ENCODE results near the gene P2RY10.
"Not testable (repeated sequence)": the region's sequence is repeated elsewhere in the genome, so short reads cannot be mapped to it uniquely, and the experiment has no call there.

The P2RY10 gene, protein sequence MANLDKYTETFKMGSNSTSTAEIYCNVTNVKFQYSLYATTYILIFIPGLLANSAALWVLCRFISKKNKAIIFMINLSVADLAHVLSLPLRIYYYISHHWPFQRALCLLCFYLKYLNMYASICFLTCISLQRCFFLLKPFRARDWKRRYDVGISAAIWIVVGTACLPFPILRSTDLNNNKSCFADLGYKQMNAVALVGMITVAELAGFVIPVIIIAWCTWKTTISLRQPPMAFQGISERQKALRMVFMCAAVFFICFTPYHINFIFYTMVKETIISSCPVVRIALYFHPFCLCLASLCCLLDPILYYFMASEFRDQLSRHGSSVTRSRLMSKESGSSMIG

DNA sequence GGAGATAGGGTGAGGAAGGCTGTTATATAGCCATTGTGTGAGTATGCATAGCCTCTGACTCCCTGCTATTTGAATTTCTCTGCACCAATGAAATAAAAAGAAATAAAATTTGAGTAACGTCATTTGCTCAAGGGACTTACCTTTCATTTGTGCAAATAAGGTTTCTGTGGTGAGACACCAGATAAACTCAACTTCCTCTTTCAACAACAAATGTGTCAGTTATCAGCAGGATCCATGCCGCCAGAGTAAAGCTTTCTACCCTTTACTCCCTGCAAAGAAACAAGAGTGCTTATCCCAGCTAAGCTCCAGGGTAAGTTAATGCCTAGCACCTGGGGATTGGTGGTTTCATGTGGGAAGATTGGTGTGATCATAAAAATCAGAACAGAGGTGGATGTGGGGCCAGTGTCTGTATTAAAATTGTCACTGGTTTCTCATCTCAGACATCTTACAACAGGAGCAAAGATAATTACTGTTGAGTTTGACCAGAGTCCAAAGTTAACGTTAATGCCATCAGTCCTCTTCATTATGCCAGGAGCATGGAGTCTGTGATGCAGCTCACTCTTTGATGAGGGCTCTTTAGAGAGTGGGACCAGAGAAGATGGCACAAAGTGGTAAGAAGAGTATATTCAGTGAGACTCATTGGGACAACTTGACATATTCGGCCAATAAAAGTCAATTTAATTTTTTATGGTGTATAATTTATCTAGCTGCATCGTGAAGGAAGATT is at the start of gene P2RY10:
TSS of gene P2RY10 (plus strand) at position 206 of the 727 bp plus-strand sequence. CDS start 15,130 bp downstream, outside the sequence.
- no peak for DNase-seq

DNA sequence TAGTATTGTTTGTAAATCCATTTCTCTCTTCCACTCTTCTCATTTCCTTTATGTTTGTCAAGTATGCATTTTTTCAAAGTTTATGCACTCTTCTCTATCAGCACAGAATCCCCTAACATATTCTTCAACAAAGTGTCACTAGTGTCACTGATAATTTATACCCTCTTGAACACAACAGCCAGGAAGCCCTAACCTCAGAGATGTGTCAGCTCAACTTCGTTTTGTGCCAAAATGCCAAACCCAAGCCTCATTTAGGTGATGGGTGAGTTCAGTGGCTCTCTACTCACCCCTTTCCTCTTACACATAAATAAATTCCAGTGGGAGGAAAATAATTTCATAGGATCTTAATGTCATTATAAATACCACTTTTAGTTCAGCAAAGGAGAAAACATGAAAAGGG is 22.4 kb upstream of the P2RY10 start:
- no peak for DNase-seq

DNA sequence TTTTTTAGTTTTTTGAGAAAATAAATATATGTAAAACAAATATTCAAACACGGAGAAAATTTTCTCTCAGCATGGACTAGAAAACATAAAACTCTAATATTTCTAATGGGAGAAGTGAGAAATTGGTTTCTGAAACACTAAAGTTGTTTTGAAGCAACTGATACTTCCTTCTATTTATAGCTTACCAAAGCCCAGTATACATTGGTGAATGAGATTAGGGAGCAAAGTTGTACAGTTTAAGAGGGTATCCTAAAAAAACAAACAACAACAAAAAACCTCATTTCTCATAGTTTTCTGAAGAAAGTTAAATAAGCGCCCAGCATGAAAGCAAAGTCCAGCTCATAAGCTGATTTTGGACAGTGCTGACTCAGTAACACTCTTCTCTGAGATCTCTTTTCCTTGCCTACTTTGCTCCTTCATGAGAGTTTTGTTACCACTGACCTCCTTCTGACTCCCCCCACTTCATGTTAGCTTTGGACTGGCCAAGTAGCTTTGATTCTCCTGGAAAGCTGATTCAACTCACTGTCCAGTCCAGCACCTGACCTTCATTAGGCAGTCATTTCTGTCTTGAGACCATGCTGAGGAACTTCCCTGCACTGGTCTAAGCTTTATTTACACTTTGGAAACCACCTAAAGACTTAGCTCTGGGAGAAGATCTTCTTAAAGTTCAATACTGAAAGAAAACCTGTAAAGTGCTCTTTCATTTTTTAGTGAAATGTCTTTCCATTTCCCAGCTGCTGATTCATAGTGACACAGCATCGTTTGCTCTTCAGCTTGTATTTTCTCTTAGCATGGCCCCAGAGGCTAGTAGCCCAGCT is 21.8 kb upstream of the P2RY10 start:
- DNase-seq: no peak

DNA sequence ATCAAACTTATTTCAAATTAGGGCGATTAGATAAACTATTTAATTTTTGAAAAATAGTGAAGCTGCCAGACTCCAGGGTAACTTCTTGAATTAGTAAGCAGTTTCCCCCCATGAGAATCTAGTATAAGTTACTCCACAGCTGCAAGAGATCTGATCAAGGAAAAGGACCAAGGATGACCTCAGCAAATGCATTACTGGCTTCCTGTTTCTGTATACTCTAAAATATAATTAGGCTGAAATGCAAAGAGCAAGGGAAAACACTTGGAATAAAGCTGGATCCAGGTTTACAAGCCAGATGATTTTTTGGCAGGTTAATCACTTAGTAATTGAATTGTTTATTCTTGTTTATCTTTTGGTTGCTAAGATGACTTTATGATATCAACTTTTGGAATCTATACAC is 13.4 kb upstream of the P2RY10 start:
- DNase-seq: no peak

DNA sequence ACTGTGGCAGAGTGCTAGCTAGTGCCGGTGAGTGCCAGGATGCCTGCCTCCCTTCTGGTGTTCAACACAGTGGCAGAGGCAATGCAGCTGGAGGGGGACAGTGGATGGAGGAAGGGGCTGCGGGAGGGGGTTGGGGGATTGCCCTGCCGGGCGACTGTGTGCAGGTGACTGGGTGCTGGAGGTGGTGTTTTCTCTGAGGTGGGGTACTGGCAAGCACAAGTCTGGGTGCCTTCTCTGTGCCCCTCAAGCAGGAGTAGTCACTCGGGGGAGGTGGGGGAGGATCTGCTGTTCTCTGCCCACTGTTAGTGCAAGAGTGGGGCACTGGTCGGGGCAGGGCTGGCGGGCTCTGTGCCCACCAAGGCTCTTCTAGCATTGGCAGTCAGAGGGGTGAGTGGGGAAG is 10.3 kb upstream of the P2RY10 start:
- no peak for DNase-seq

DNA sequence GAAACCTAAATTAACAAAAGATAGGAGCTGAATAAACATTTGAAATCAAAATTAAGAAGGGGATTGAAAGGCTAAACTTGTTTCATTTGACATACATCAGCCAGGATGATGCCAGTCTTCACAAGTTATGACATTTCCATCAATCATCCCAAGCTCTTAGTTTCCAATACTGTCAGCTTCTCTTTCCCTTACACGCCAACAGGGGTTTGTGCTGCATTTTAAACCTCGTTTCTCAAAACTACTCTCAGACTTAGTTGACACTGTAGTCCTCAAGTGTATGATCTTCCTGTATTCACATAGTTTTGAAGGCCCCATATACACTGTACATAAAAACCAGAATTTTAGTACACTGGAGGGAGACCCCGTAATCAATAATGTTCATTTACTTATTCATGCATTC is 840 bp upstream of the P2RY10 start:
- DNase-seq: no peak

DNA sequence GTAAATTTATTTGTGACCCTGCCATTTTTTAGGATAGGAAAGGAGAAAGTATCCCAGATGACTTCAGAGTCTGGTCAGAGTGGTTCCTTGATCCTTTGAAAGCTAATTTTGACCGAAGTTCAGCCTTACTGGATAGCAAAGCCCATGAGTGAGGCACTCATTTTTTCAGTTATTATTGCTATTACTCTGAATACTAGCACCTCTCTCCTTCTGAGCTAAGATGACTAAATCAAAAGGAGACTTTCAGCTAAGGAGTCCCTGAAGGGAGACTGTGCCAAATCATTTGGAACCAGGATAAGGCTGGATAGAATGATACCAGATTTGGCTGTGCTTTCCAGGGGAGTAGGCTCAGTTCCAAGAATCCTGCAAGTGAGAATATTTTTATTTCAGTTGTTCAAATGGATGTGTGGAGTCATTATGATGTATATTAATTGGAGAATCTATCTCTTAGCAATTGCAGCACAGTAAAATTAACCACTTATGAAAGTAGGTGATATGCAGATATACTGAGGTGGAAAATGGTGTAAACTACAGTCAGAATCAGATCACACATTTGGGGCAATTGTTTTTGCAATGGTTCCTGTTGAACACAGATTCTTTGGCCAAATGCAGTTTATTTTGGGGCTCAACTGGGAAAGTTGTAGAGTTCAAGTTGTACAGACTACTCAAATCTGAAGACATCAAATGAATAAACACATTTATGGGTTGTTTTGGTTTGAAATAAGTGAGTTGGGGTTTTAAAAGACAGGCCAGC is 1.2 kb downstream of the P2RY10 start:
- DNase-seq: no peak

DNA sequence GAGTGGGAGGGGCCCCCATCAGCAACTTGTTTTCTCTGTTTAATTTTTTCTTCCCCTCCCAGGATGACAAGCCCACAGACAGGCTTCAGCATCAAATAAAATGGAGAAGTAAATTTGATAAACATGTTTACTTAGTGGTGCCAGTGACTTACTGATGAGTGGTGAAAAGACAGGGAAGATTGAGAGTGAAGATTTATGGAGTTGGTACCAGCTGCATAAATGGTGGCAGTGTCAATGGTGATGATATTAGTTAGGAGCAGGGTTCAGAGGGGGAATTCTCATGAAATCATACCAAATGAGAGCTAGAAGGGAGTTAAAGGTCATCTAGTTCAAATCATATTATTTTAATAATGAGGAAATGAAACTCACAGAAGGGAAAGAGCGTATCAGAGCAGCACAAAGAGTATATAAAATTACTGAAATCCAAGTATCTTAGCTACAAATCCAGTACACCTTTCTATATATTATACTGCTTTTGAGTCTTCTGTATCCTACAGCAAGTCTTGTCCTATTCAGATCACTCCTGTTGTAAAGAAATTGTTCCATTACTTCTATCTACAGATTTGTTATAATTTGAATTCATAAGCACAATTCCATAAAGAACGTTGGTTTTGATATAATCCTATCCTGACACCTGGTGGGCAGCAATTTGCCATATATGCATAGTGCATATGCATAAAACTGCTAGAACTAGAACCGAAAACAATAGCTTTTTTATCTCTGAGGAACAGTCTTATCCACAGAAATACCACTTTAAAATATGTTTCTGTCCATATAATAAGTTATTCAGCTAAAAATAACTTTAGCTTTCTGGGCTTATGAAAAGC is 5.0 kb downstream of the P2RY10 start:
- DNase-seq: no peak

DNA sequence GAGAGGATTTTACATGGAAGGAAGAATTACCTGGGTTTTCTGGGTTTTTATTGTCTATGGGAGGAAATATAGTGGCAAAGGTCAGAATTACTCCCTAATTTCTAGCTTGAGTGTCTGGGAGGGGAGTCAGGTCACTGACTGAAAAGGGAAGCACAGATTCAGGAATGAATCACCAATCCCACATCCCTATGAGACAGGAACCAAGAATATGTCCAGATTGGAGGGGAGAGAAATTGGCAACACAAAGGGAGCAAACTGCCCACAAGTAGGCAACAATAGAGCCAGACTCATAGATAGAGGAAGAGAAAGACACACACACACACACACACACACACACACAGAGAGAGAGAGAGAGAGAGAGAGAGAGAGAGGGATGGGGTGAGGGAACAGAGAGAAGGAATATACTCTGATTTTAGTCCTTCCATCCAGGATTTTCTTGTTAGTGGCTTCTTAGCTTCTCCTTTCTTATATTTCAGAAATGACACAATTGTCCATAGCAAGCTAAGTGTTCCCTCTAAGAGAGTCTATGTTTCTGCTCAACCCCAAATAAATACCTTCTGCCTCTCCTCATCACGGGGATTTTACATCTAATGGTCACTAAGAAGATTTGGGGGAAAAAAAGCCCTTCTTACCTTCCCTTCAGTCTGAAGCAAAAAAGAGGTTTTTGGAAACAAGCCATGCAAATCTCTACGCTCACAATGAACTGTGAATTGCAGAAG is 12.0 kb downstream of the P2RY10 start:
- DNase-seq: no peak

DNA sequence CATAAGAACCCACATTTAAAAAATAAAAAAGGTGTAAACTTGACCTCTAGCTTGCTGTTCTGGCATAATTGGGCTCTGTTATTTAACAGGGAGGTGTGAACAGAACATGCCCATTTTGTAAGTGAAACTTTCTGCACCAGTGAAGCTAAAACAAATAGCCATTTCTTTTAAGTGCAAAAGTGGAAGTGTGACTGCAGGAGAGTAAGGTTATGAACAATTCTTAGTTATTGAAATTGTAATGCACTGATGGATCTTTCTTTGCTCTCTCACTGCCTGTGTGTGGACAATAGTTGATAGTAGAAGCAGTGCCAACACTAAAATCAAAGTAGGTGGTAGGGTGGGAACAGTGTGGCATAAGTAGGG is 12.6 kb downstream of the P2RY10 start:
- no peak for DNase-seq

DNA sequence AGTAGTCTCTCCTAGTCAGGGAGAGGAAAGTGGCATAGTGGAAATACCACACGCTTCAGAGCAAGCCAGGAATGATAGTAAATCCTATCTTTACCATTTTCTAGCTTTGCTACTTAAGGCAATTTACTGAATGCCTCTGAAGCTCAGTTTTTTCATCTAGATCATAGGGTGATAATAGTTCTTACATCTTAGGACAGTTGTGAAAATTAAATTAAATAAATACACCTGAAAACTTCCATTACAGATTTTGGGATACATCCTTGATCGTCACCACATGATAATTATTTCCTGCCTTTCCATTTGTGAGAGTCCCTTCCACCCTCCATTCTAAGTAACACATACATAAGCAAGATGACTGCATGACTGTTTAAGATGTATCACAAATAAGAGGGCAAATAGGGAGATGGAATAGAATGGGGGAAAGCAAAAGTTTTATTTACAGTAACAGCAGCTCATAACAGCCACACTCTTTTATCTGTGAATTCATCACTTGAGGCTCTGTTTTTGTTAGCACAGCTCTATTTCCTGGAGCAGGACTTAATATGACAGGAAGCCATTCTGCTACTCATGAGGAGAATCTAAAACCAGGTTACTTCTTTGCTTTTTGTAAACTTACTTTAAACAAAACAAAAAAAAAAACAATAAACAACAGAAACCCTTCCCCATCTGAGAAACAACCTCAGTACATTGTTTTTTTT is 13.4 kb downstream of the P2RY10 start:
- DNase-seq: no peak

DNA sequence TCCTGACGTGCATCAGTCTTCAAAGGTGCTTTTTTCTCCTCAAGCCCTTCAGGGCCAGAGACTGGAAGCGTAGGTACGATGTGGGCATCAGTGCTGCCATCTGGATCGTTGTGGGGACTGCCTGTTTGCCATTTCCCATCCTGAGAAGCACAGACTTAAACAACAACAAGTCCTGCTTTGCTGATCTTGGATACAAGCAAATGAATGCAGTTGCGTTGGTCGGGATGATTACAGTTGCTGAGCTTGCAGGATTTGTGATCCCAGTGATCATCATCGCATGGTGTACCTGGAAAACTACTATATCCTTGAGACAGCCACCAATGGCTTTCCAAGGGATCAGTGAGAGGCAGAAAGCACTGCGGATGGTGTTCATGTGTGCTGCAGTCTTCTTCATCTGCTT is 15.7 kb downstream of the P2RY10 start:
- no peak for DNase-seq

DNA sequence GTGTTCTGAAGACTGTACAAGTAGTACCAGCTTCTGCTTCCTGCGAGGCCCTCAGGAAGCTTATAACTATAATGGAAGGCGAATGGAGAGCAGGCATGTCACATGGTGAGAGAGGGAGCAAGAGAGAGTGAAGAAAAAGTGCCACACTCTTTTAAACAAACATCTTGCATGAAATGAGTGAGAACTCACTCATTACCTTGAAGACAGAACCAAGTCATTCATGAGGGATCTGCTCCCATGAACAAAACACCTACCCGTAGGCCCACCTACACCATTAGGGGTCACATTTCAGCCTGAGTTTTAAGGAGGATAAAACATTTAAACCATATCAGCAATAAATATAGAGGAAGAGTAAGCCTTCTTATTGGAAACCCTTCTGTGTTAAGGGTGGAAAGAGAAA is 19.4 kb downstream of the P2RY10 start:
- DNase-seq: no peak

DNA sequence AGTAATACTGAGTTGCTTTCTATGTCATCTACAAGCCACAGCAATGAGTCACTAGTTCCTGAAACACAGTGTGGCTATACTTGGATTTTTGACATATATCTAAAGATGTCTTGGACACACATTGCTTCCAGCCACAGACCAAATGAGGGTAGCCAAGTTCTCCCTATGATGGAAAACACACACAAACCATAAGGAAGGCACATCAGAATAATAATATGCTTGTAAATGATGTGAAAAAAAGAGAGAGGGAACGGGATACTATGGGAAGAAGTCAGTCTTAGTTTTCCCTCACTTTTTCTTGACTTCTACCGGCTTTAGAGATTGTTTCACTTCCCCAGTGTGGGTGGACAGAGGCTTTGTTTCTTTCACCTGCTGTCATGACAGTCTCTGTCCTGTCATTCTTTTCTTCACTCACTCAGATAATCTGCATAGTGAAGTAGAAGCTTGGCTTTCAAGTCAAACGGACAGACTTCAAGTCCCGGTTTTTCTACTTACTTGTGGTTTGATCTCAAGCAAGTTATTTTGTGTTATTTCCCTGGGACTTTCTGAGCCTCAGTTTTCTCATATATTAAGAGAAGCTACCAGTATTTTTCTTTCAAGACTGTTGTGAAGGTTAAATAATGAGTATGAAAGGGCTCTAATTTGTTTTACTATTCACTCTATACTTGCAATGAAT is 34.7 kb downstream of the P2RY10 start:
- DNase-seq: no peak

DNA sequence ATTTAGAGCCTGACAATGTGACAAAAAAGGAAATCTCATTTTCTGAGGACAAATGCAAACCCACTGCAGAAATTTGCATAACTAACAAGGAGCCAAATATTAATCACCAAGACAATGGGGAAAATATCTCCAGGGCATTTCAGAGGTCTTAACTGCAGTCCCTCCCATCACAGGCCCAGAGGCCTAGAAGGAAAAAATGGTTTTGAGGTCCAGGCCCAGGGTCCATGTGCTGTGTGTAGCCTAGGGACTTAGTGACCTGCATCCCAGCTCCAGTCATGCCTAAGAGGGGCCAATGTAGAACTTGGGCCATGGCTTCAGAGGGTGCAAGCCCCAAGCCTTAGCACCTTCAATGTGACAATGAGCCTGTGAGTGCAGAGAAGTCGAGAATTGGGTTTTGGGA is 44.2 kb downstream of the P2RY10 start:
- DNase-seq: no peak

DNA sequence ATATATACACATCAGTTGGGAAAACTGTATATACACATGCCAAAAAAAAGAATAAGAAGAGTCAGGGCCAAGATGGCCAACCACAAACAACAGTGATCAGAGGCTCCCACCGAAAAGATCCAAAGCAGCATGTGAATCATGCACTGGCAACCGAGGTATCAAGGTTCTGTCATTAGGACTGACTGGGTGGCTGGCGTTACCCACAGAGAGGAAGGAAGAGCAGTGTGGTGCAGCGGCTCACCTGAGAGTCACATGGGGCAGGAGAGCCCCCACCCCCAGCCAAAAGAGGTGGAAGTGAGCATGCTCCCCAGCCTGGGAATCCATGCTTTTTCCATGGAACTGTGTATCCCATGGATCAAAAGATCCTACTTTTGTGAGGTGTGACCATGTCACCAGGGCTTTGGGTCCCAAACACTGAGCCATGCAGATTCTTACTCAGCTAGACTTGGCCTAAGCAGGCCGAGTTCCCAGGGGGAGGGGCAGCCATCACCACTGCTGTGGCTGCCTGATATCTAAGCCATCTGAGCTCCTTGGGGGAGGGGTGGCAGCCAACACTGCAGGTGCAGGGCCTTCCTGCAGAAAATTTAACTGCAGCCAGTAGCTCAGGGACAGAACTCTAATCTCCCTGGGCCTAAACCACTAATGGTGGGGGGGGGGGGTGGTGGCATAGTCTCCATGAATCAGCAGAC is 52.8 kb downstream of the P2RY10 start:
- no peak for DNase-seq

DNA sequence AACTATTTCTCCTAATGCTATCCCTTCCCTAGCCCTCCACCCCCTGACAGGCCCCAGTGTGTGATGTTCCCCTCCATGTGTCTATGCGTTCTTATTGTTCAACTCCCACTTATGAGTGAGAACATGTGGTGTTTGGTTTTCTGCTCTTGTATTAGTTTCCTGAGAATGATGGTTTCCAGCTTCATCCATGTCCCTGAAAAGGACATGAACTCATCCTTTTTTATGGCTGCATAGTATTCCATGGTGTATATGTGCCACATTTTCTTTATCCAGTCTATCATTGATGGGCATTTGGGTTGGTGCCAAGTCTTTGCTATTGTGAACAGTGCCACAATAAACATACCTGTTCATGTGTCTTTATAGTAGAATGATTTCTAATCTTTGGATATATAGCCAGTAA is 62.3 kb downstream of the P2RY10 start:
- DNase-seq: not testable (repeated sequence)

Measured in NCI-H524 (cell line).